Skeletal muscle tissue (tissue), 4 donors: ENCODE data around the gene SHISA3. TPM values are rescaled to one million over a fixed set of nuclear protein-coding genes. Genes with fewer than 3 reads are reported as not detected.

Experiments used
- H3K27ac ChIP-seq: one replicate; pipeline ENCODE4 v1.7.0; 2013; ENCODE audit warnings: mild to moderate bottlenecking, low read depth, low read length, inconsistent platforms
- H3K27me3 ChIP-seq, 3 donors: one replicate each; pipeline ENCODE4 v1.7.0; 2013; ENCODE audit warnings: low read length in 3 of 3; ENCODE audit not compliant: control insufficient read depth in 3 of 3, insufficient read depth in 3 of 3
- H3K36me3 ChIP-seq, 3 donors: one replicate each; pipeline ENCODE4 v1.7.0; 2013; ENCODE audit warnings: low read length in 3 of 3; ENCODE audit not compliant: control insufficient read depth in 3 of 3, insufficient read depth in 3 of 3
- H3K4me1 ChIP-seq, 3 donors: one replicate each; pipeline ENCODE4 v1.7.0; 2013; ENCODE audit warnings: low read length in 3 of 3, mild to moderate bottlenecking in 3 of 3; ENCODE audit not compliant: control insufficient read depth in 3 of 3, insufficient read depth in 3 of 3
- H3K4me3 ChIP-seq, 3 donors: one replicate each; pipeline ENCODE4 v1.7.0; 2013; ENCODE audit warnings: low read length in 3 of 3
- H3K9ac ChIP-seq, 3 donors: one replicate each; pipeline ENCODE4 v1.7.0; 2013; ENCODE audit warnings: low read length in 3 of 3, mild to moderate bottlenecking in 3 of 3, moderate library complexity in 2 of 3, low read depth in 1 of 3
- H3K9me3 ChIP-seq, 3 donors: one replicate each; pipeline ENCODE4 v1.7.0; 2013; ENCODE audit warnings: low read length in 3 of 3; ENCODE audit not compliant: control insufficient read depth in 3 of 3
- total RNA-seq: library from RNA; depleted of rRNA; stranded (reverse); fragments of >200 nt; gene quantifications from one replicate; pipeline ENCODE4 v1.2.3, GENCODE V29; 2014
- donor health status: Osteomylitis.

Gene SHISA3
- total RNA-seq, 1 donor from 2014 or later, result 1.6 TPM

- no peaks in the 10 kb centered on the region for H3K36me3 ChIP-seq
- no peak overlapping the region for H3K27ac ChIP-seq
- no peaks in the 10 kb centered on the region for H3K9me3 ChIP-seq
- H3K27me3 ChIP-seq, result no peaks in the 10 kb centered on the region
- no peaks in the 10 kb centered on the region for H3K4me1 ChIP-seq
- H3K4me3 ChIP-seq, result no peak overlapping the region
- no peak overlapping the region for H3K9ac ChIP-seq
Measured at GRCh38 chr4:42390622-42391354, 6.5 kb upstream of the SHISA3 start.

GRCh38 chr4:42391355-42391664, 6.0 kb upstream of the SHISA3 start:
- no peaks in the 10 kb centered on the region for H3K9me3 ChIP-seq
- no peak overlapping the region for H3K9ac ChIP-seq
- no peaks in the 10 kb centered on the region for H3K36me3 ChIP-seq
- peaks cover 2 to 4% (median 2%) of the 10 kb centered on the region in 3 donors for H3K27me3 ChIP-seq
- H3K4me3 ChIP-seq, result no peak overlapping the region
- no peak overlapping the region for H3K27ac ChIP-seq
- peaks cover 0 to under 1% (median 0%) of the 10 kb centered on the region in 3 donors for H3K4me1 ChIP-seq

GRCh38 chr4:42391981-42392380, 5.3 kb upstream of the SHISA3 start:
- no peak overlapping the region for H3K27ac ChIP-seq

GRCh38 chr4:42392436-42392835, 4.9 kb upstream of the SHISA3 start:
- Histone ChIP-seq H3K4me3 (no peak overlapping the region), H3K27me3 (peaks cover 10 to 14% (median 10%) of the 10 kb centered on the region in 3 donors), H3K4me1 (peaks cover 3 to 7% (median 4%) of the 10 kb centered on the region in 3 donors), H3K9me3 (no peaks in the 10 kb centered on the region), H3K27ac (no peak overlapping the region), H3K36me3 (no peaks in the 10 kb centered on the region), H3K9ac (no peak overlapping the region)

More at GRCh38 chr4:42391981-42392380, 5.3 kb upstream of the SHISA3 start:
- no peaks in the 10 kb centered on the region for H3K9me3 ChIP-seq
- no peak overlapping the region for H3K4me3 ChIP-seq
- peaks cover 0 to 7% (median 4%) of the 10 kb centered on the region in 3 donors for H3K4me1 ChIP-seq
- no peaks in the 10 kb centered on the region for H3K36me3 ChIP-seq
- H3K9ac ChIP-seq, result no peak overlapping the region
- peaks cover 8 to 10% (median 9%) of the 10 kb centered on the region in 3 donors for H3K27me3 ChIP-seq

GRCh38 chr4:42395595-42395994, 1.7 kb upstream of the SHISA3 start:
- Histone ChIP-seq H3K9me3 (no peaks in the 10 kb centered on the region), H3K4me1 (peaks cover 14 to 23% (median 21%) of the 10 kb centered on the region in 3 donors), H3K9ac (no peak overlapping the region), H3K36me3 (no peaks in the 10 kb centered on the region), H3K27me3 (peaks cover 33 to 38% (median 37%) of the 10 kb centered on the region in 3 donors), H3K27ac (no peak overlapping the region), H3K4me3 (no peak overlapping the region)

- H3K9me3 ChIP-seq, result no peaks in the 10 kb centered on the region
- no peaks in the 10 kb centered on the region for H3K36me3 ChIP-seq
- H3K27ac ChIP-seq, result no peak overlapping the region
- peaks cover 14 to 23% (median 21%) of the 10 kb centered on the region in 3 donors for H3K4me1 ChIP-seq
- H3K4me3 ChIP-seq, result peak overlapping the region; percentile 52 to 70 (median 68)
- no peak overlapping the region for H3K9ac ChIP-seq
- peaks cover 36 to 44% (median 42%) of the 10 kb centered on the region in 3 donors for H3K27me3 ChIP-seq
Measured at GRCh38 chr4:42396361-42396751, 932 bp upstream of the SHISA3 start.

DNA sequence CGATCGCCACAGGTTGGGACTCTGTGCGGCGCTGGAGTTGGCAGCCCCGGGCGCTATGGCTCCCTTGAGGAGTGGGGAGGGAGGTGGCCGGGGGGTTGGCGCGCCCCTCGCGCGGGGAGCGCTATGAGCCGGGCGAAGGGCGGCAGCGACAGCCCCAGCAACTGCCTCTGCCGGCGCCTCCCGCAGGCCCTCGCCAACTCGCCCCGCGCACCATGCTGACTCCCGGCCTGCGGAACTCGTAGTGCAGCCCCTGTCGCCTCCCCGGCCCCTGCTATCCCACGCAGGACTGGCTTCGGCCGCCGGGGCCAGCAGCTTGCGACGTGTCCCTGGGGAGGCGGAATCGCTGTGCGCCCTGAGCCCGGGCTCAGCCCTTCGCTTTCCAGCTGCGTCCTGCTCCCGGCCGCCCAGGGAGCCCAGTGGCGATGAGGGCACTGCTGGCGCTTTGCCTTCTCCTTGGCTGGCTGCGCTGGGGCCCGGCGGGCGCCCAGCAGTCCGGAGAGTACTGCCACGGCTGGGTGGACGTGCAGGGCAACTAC, 415 bp downstream of the SHISA3 start:
- H3K9ac ChIP-seq, result peak overlapping the region in 1 of 3 donors; percentile 45

GRCh38 chr4:42398171-42398870, 1.0 kb downstream of the SHISA3 start:
- no peaks in the 10 kb centered on the region for H3K9me3 ChIP-seq
- H3K36me3 ChIP-seq, result no peaks in the 10 kb centered on the region
- H3K27me3 ChIP-seq, result peaks cover 37 to 48% (median 44%) of the 10 kb centered on the region in 3 donors
- H3K4me1 ChIP-seq, result peaks cover 14 to 23% (median 21%) of the 10 kb centered on the region in 3 donors
- peak overlapping the region in 1 of 3 donors; percentile 45 for H3K9ac ChIP-seq
- peak overlapping the region; percentile 62 to 70 (median 68) for H3K4me3 ChIP-seq
- no peak overlapping the region for H3K27ac ChIP-seq

More for the DNA sequence above, 415 bp downstream of the SHISA3 start:
- Histone ChIP-seq H3K27ac (no peak overlapping the region), H3K9me3 (no peaks in the 10 kb centered on the region), H3K4me3 (peak overlapping the region; percentile 62 to 70 (median 68)), H3K27me3 (peaks cover 37 to 47% (median 44%) of the 10 kb centered on the region in 3 donors), H3K36me3 (no peaks in the 10 kb centered on the region), H3K4me1 (peaks cover 14 to 23% (median 21%) of the 10 kb centered on the region in 3 donors)

DNA sequence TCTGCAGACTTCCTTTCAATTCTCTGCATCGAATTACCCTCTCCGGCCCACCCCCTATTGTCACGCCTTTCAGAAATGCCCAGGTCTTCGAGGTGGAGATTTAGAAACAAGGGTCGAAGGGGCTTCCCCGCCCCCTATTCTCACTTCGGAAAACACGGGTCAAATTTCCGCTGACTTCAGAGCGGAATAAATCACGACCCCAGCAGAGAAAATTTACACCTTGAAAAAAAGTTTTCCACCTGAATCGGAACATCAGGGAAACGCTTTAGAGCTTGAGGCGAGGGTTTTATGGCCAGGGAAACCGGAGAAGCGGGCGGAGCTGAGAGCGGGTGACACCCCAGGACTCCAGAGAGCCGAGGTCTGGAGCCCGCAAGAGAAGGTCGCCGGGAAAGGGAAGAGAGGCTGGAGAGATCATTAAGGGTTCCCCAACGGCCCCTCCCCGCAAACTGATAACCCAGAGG, 1.6 kb downstream of the SHISA3 start:
- peak overlapping the region in 1 of 3 donors; percentile 25 for H3K9ac ChIP-seq
- H3K27ac ChIP-seq, result no peak overlapping the region
- H3K4me1 ChIP-seq, result peaks cover 14 to 23% (median 21%) of the 10 kb centered on the region in 3 donors
- no peaks in the 10 kb centered on the region for H3K36me3 ChIP-seq
- peak overlapping the region; percentile 43 to 70 (median 68) for H3K4me3 ChIP-seq
- H3K27me3 ChIP-seq, result peaks cover 42 to 48% (median 44%) of the 10 kb centered on the region in 3 donors
- H3K9me3 ChIP-seq, result no peaks in the 10 kb centered on the region
